Activated naive CD4-positive, alpha-beta T cell (primary cell): ENCODE measurements around the gene NEAT1.

Experiments used
- DNase-seq, 4 experiments: peaks; one replicate each; lab custom pipeline; 2025; lab: John Stamatoyannopoulos, UW

Gene NEAT1

DNA sequence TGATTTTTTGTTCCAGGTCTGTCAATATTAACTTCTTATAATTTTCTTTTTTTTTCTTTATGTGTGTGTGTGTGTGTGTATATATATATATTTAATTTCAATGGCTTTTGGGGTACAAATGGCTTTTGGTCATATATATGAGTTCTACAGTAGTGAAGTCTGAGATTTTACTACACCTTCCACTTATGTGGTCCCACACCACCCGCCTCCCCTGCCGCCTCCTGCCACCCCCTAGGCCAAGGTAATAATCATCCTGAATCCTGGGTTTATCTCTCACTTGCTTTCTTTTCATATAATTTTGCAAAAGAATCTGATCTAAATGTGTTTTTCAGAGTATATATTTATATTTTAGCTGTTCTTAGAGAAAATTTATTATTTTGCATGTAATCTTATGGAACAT lies 11.1 kb downstream of the NEAT1 start:
- DNase-seq = no peak

DNA sequence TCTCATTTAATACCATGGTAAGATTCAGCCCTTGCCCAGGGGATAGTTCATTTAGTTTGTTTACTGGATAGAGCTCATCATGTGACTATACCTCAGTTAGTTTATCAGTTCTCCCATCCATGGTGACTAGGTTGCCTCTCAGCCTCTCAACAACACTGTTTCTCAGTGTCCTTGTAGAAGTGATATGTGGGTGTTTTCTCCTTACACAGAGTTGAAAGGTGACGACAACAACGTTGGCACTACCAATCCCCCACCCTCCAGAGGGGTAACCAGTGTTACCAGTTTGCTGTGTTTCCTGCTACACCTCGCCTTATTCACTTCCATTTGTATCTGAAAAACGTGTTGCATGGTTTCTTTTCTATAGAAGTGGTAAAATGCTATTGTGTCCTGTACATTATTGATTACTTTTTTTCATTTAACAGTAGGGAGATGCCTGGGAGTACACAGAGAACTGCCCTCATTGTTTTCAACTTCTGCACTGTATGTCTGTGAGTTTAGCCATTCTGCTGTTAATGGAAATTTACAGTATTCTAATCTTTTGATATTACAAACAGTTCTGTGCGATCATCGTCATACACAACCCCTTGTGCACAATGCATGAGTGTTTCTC lies 11.6 kb downstream of the NEAT1 start:
- DNase-seq = no peak

GRCh38 chr11:65434667-65435410 lies 12.2 kb downstream of the NEAT1 start:
- no peak for DNase-seq

GRCh38 chr11:65435411-65435931 lies 12.9 kb downstream of the NEAT1 start:
- no peak for DNase-seq

DNA sequence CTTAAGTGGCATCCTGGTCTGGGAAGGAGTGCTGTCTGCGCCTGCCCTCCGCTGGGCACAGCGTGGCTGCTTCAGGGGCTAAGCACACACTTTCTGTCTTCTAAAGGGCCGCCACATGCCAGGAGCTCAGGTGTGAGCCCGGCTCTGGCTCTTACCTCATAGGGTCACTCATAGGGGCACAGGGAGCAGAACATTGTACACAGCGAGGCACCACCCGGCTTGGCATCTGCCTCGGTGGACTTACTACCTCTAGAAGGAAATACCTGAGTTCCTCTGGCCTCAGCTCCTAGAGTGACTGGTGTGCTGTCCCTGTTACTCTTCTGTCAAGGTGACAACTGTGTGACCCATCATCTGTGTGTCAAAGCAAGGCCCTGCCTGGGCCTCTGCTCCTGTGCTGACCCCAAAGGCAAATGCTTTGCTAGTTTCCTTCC lies 13.4 kb downstream of the NEAT1 start:
- DNase-seq = no peak

GRCh38 chr11:65436412-65437032 lies 13.9 kb downstream of the NEAT1 start:
- no peak for DNase-seq

DNA sequence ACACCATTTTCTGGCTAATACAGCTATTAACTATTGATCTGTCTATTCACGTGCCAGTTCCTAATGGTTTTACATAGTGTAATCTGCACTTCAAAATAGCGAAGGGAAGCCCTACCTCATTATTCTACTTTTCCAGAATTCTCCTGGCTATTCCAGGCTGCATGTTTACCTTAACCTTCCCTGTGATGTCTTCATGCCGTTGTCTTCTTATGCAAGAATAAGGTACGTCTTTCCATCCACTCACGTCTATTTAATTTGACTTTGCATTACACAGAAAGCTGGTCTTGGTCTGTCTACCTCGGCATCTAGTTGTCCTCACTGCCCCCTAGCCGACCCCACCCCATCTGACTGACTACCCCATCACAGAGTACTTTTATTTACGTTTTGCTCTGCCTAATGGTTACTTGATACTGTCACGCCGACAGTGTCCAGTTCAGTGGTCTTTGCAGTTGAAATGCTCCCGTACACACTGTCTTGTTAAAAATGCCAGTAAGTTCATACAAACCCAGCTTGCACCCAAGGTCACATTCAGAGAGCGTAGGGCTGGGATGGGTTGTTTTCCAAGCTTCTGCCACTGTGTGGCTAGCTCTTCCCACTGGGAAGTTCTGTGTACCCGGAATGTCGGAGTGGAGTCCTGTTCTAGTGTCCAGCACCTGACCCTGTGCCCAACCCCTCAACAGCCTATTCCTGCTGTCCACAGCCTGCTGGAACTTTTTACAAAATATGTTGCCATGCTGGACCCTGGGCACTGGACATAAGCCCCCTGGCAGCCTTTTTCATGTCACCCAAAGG lies 15.0 kb downstream of the NEAT1 start:
- DNase-seq = no peak

- DNase-seq = no peak
These were observed 15.9 kb downstream of the NEAT1 start for GRCh38 chr11:65438257-65439151.

DNA sequence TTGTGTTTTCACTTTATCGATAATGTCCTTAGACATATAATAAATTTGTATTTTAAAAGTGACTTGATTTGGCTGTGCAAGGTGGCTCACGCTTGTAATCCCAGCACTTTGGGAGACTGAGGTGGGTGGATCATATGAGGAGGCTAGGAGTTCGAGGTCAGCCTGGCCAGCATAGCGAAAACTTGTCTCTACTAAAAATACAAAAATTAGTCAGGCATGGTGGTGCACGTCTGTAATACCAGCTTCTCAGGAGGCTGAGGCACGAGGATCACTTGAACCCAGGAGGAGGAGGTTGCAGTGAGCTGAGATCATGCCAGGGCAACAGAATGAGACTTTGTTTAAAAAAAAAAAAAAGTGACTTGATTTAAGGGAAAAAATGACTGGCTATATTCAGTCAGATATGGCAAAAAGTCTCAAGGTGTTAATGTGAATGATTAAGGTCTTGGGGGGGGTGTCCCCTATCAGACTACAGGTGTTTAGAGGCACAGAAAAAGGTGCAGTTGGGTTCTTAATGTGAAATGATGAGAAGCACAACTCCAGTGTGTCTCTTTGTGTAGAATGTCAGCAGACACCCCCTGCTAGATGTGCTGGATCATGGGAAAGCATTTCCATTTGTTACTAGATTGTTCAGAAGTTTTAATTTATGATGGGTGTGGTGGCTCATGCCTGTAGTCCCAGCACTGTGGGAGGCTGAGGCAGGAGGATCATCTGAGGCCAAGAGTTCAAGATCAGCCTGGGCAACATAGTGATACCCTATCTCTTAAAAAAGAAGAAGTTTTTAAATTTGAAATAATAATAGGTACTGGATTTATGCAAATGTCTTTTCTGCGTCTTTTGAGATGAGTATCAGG lies 17.0 kb downstream of the NEAT1 start:
- DNase-seq = no peak

- no peak for DNase-seq
These were observed 18.4 kb downstream of the NEAT1 start for GRCh38 chr11:65440831-65441499.

GRCh38 chr11:65442842-65443331 lies 20.3 kb downstream of the NEAT1 start:
- no peak for DNase-seq

DNA sequence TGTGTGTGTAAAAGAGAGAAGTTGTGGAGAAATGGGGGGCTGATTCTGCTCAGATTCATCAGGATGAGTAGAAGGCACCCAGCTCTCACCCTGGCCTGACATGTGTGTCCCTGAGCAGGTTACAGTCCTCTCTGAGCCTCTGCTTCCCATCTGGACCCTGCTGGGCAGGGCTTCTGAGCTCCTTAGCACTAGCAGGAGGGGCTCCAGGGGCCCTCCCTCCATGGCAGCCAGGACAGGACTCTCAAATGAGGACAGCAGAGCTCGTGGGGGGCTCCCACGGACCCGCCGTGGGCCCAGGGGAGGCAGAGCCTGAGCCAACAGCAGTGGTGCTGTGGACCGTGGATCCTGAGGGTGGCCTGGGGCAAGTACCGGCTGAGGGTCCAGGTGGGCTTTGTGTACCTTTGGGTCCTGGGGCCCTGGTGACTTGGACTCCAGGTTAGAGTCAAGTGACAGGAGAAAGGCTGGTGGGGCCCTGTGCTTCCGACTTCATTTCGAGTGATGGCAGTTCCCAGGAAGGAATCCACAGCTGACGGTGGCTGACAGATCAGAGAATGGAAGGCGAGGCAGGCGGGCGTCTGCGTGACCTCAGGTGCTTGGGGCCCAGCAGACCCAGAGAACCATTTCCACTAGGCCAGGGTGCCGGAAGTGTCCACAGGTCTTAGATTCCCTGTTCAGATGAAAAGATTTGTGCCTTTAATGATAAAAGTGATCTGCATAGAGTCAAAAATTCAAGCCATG lies 21.9 kb downstream of the NEAT1 start:
- no peak for DNase-seq

DNA sequence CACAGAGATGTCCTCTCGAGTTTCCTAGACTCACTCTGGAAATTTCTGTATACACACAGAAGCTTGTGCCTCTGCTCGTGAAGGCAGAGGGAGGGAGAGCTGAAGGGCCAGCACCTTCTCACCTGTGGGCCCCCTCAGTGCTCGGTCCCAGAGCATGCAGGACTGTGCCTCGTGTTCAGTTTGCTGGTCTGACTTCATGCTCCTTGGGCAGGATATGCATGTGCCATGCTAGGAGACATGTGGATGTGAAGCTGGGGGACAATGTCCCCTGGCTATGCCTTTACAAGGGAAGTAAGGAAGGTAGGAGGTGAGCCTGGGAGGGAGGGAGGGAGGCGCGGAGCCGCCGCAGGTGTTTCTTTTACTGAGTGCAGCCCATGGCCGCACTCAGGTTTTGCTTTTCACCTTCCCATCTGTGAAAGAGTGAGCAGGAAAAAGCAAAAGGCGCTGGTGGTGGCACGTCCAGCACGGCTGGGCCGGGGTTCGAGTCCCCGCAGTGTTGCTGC lies 22.6 kb downstream of the NEAT1 start:
- no peak for DNase-seq

DNA sequence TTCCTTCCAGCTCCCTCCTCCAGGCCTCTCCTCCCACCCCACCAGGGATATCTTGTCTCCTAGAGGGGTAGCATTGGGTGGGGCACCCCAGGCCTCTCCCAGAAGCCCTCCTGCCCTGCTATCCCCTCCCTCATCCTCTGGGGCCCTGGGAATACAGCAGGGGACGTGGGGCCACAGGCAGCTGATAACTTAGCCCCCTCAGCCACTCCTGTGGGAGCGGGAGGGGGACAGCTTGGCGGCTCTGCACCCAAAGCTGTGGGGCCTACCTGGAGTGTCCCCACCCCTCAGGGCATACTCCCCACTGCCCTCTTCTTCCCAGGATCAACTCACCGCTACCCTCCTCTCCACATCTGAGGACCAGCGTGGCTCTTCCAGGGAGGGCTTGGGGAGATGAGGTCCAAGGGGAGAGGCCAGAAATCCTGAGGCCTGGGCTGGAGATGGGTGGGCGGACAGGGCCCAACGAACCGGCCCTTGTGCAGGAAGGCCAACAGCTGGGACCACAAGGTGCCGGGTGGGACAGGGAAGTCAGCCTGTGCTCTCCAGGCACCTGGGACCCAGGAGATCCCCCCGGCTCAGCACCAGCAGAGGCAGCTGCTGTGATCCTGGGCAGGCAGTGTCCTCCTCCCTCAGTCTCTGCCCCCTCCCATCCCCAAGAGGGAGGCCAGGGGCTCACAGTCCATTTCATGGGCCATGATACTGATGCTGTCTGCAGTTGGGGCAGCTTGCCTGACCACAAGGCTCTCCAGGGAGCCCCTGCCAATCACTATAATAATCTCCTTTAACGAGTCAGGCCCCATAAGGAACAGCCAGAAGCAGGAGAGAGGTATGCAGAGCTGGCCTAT lies 23.2 kb downstream of the NEAT1 start:
- DNase-seq = no peak

- DNase-seq = no peak
These were observed 24.1 kb downstream of the NEAT1 start for GRCh38 chr11:65446446-65447277.

- no peak for DNase-seq
These were observed 25.4 kb downstream of the NEAT1 start for GRCh38 chr11:65448074-65448417.
